CD8-positive, alpha-beta memory T cell (primary cell): Measurements from ENCODE around the gene GRAP. TPM values are rescaled to one million over a fixed set of nuclear protein-coding genes. Genes with fewer than 3 reads are reported as not detected.
"Not testable (repeated sequence)": the region's sequence is repeated elsewhere in the genome, so short reads cannot be mapped to it uniquely, and the experiment has no call there.

Source experiments
- CTCF ChIA-PET: fragments of 350-600 bp; sonication (Branson Sonifier 250); formaldehyde crosslinking; loops from one replicate; lab custom pipeline; 2021; ENCODE audit warnings: antibody characterized with exemption; lab: Charles Lee
- POLR2A ChIA-PET: fragments of 350-600 bp; sonication (Branson Sonifier 250); formaldehyde crosslinking; loops from one replicate; lab custom pipeline; 2021; ENCODE audit warnings: antibody characterized with exemption; lab: Charles Lee
- DNase-seq, 5 donors: peaks; one replicate each; pipeline versions ENCODE4 v3.0.0 to v3.0.0-alpha.2; 2020 to 2022; ENCODE audit warnings: mixed read lengths in 1 of 5
- H3K27ac ChIP-seq: one replicate; pipeline ENCODE4 v1.7.0; 2013; ENCODE audit warnings: low read depth, mild to moderate bottlenecking, low read length, moderate library complexity
- H3K27me3 ChIP-seq: 2 replicates; pipeline ENCODE4 v1.7.0; 2013; ENCODE audit warnings: low read length, mild to moderate bottlenecking; ENCODE audit not compliant: insufficient read depth, poor library complexity, severe bottlenecking
- H3K36me3 ChIP-seq: 2 replicates; pipeline ENCODE4 v1.7.0; 2013; ENCODE audit warnings: mild to moderate bottlenecking, low read length, moderate library complexity; ENCODE audit not compliant: insufficient read depth
- H3K4me1 ChIP-seq: 2 replicates; pipeline ENCODE4 v1.7.0; 2013; ENCODE audit warnings: mild to moderate bottlenecking, low read length, moderate library complexity; ENCODE audit not compliant: insufficient read depth
- H3K4me3 ChIP-seq: 2 replicates; pipeline ENCODE4 v1.7.0; 2013; ENCODE audit warnings: mild to moderate bottlenecking, low read length
- H3K9me3 ChIP-seq: 2 replicates; pipeline ENCODE4 v1.7.0; 2013; ENCODE audit warnings: mild to moderate bottlenecking, low read length
- H3K27ac Mint-ChIP-seq, 8 donors: one replicate each; pipeline ENCODE4 v1.8.0; 2020 to 2021; ENCODE audit warnings: mixed read lengths in 8 of 8, mild to moderate bottlenecking in 6 of 8, inconsistent platforms in 3 of 8, moderate library complexity in 3 of 8
- H3K27me3 Mint-ChIP-seq, 2 donors: one replicate each; pipeline ENCODE4 v1.8.0; 2020 to 2021; ENCODE audit warnings: mixed read lengths in 2 of 2, mild to moderate bottlenecking in 1 of 2, moderate library complexity in 1 of 2
- H3K36me3 Mint-ChIP-seq, 3 donors: one replicate each; pipeline ENCODE4 v1.8.0; 2020 to 2021; ENCODE audit warnings: mixed read lengths in 3 of 3, inconsistent platforms in 1 of 3, mild to moderate bottlenecking in 1 of 3
- H3K4me1 Mint-ChIP-seq, 3 donors: one replicate each; pipeline ENCODE4 v1.8.0; 2020 to 2021; ENCODE audit warnings: mixed read lengths in 3 of 3, inconsistent platforms in 1 of 3, mild to moderate bottlenecking in 1 of 3
- H3K4me3 Mint-ChIP-seq, 7 donors: one replicate each; pipeline ENCODE4 v1.8.0; 2020 to 2021; ENCODE audit warnings: mixed read lengths in 7 of 7, mild to moderate bottlenecking in 6 of 7, moderate library complexity in 4 of 7, inconsistent platforms in 2 of 7
- H3K9me3 Mint-ChIP-seq, 5 donors: one replicate each; pipeline ENCODE4 v1.8.0; 2020 to 2022; ENCODE audit warnings: mixed read lengths in 5 of 5, mild to moderate bottlenecking in 3 of 5, moderate library complexity in 2 of 5, inconsistent platforms in 1 of 5
- polyA plus RNA-seq: library from polyadenylated mRNA; unstranded; fragments of 300-500 nt; fragmentation: Illumina TruSeq; gene quantifications from one replicate; pipeline ENCODE4 v1.2.3, GENCODE V29; 2021
- total RNA-seq, 2 experiments: library from RNA; stranded (reverse); gene quantifications; one replicate each; pipeline ENCODE4 v1.2.3, GENCODE V29; 2021

The GRAP gene
- total and polyA plus RNA-seq, 3 experiments from 2014 or later = 7.9 to 36.2 (median 10.1) TPM

DNA sequence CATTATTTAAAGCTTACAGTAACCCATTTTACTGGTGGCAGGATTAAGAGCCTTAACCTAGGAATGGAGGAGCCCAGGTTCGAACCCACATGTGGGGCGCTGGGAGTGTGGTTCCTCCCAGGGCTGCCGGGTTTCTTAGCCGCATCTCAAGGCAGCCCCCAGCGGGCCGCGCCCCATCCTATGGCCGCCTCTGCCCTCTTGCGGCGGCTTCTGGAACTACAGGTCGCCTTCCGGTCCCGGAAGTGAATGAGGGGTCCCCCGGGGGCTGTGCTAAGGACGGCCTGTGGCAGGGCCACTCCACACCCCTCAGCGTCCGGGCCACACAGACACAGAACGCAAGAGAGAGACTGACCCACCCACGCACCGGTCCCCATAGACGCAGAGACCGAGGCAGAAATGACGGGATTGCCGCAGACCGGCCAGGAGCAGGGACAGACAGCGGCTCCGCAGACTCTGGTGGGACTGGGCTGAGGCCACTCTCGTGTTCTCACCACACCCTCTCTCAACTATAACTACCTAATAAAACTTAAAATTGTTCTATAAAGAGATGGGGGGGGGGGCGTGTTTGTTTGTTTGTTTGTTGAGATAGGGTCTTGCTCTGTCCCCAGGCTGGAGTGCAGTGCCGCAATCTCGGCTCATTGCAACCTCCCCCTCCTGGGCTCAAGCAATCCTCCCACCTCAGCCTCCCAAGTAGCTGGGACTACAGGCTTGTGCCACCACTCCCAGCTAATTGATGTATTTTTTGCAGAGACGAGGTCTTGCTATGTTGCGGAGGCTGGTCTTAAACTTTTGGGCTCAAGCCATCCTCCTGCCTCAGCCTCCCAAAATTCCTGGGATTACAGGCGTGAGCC lies 23.8 kb upstream of the GRAP start:
- H3K36me3 Mint-ChIP-seq, H3K9me3 ChIP-seq, H3K4me1 Mint-ChIP-seq, H3K4me3 ChIP-seq, H3K9me3 Mint-ChIP-seq, H3K27ac Mint-ChIP-seq, DNase-seq, POLR2A ChIA-PET, H3K36me3 ChIP-seq, H3K27ac ChIP-seq, CTCF ChIA-PET, H3K27me3 Mint-ChIP-seq, H3K4me3 Mint-ChIP-seq, H3K4me1 ChIP-seq, H3K27me3 ChIP-seq: not testable (repeated sequence)

DNA sequence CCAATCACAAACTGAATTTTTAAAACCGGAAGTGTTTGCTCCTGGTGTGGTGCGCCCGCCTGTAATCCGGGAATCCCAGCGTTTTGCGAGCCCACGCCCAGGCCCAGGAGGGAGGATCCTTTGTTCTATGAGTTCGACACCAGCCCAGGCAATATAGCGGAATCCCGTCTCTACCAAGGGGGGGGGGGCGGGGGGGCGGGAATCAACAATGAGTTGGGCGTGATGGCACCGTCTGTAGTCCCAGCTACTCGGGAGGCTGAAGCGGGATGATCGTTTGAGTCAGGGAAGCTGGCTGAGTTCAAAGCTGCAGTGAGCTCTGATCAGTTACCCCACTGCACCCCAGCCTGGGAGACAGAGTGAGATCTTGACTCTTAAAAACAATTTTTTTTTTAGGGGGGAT lies 17.6 kb upstream of the GRAP start:
- H3K9me3 ChIP-seq, DNase-seq, H3K4me1 Mint-ChIP-seq, H3K27me3 ChIP-seq, H3K27me3 Mint-ChIP-seq, H3K36me3 Mint-ChIP-seq, H3K4me3 ChIP-seq, H3K27ac ChIP-seq, H3K36me3 ChIP-seq, POLR2A ChIA-PET, H3K4me1 ChIP-seq, H3K9me3 Mint-ChIP-seq, CTCF ChIA-PET: not testable (repeated sequence)
- H3K27ac Mint-ChIP-seq = peak overlapping the region in 2 of 8 donors; percentile 40 to 75
- peak overlapping the region in 2 of 7 donors; percentile 41 to 55 for H3K4me3 Mint-ChIP-seq

DNA sequence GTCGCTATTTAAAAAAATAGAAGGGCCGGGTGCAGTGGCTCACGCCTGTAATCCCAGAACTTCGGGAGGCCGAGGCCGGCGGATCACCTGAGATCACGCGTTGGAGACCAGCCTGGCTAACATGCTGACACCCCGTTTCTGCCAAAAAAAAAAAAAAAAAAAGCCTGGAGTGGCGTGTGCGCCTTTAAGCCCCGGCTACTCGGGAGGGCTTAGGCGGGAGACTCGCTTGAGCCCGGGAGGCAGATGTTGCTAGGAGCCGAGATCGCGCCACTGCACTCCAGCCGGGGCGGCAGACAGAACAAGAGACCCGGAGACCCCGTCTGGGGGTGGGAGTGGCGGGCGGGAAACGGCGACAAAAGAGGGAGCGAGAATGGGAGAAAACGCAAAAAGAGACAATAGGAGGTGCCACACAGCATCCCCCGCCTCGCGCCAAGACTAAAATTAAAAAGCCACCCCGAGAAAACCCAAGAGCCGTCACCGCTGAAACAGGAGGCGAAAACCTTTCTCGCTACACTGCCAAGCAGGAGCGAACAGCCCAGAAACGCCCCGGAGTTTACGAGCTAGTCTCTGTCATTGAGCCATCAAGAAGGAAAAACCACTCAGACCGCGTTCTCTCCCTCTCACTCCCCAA lies 16.7 kb upstream of the GRAP start:
- CTCF ChIA-PET, H3K27me3 Mint-ChIP-seq, H3K4me3 ChIP-seq, H3K36me3 Mint-ChIP-seq, H3K4me1 ChIP-seq, H3K27me3 ChIP-seq, H3K27ac ChIP-seq, H3K36me3 ChIP-seq, H3K4me1 Mint-ChIP-seq, H3K9me3 Mint-ChIP-seq, POLR2A ChIA-PET, H3K9me3 ChIP-seq: not testable (repeated sequence)
- peak overlapping the region; percentile 58 to 89 (median 81) for H3K4me3 Mint-ChIP-seq
- peak; percentile 66 to 94 (median 83) for DNase-seq
- H3K27ac Mint-ChIP-seq = peak overlapping the region in 7 of 8 donors; percentile 85 to 97 (median 94)

DNA sequence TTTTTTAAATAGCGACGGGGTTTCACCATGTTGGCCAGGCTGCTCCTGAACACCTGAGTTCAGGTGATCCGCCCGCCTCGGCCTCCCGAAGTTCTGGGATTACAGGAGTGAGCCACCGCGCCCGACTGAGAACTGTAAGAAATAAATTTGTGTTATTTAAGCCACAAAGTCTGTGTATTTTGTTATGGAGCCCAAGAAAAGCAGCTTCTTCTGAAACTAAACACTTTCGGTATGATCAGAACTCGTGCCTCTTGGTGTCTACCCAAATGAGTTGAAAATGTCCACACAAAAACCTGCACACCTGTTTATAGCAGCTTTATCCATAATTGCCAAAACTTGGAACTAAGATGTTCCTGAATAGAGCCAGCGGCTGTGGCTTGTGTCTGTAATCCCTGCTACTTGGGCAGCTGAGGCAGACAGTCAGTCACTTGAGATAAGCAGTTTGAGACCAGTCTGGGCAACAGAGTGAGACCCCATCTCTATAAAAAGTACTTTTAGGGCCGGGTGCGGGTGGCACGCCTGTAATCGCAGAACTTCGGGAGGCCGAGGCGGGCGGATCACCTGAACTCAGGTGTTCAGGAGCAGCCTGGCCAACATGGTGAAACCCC lies 16.1 kb upstream of the GRAP start:
- H3K27ac ChIP-seq, POLR2A ChIA-PET, H3K4me3 ChIP-seq, CTCF ChIA-PET, H3K9me3 ChIP-seq, H3K27me3 Mint-ChIP-seq, H3K27me3 ChIP-seq, H3K4me1 ChIP-seq, H3K4me1 Mint-ChIP-seq, DNase-seq, H3K36me3 Mint-ChIP-seq, H3K36me3 ChIP-seq, H3K9me3 Mint-ChIP-seq: not testable (repeated sequence)
- peak overlapping the region in 2 of 8 donors; percentile 94 to 97 for H3K27ac Mint-ChIP-seq
- peak overlapping the region in 2 of 7 donors; percentile 81 to 88 for H3K4me3 Mint-ChIP-seq

DNA sequence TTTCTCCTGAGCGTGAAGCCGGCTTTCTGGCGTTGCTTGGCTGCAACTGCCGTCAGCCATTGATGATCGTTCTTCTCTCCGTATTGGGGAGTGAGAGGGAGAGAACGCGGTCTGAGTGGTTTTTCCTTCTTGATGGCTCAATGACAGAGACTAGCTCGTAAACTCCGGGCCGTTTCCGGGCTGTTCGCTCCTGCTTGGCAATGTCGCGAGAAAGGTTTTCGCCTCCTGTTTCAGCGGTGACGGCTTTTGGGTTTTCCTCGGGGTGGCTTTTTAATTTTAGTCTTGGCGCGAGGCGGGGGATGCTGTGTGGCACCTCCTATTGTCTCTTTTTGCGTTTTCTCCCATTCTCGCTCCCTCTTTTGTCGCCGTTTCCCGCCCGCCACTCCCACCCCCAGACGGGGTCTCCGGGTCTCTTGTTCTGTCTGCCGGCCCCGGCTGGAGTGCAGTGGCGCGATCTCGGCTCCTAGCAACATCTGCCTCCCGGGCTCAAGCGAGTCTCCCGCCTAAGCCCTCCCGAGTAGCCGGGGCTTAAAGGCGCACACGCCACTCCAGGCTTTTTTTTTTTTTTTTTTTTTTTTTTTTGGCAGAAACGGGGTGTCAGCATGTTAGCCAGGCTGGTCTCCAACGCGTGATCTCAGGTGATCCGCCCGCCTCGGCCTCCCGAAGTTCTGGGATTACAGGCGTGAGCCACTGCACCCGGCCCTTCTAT lies 15.4 kb upstream of the GRAP start:
- H3K27me3 Mint-ChIP-seq, H3K4me3 ChIP-seq, H3K36me3 ChIP-seq, H3K9me3 Mint-ChIP-seq, H3K27ac Mint-ChIP-seq, H3K27me3 ChIP-seq, H3K4me1 ChIP-seq, H3K9me3 ChIP-seq, H3K36me3 Mint-ChIP-seq, H3K27ac ChIP-seq, CTCF ChIA-PET, H3K4me1 Mint-ChIP-seq, POLR2A ChIA-PET: not testable (repeated sequence)
- peak; percentile 3 to 71 (median 42) for DNase-seq
- peak overlapping the region in 3 of 7 donors; percentile 18 to 71 (median 66) for H3K4me3 Mint-ChIP-seq

DNA sequence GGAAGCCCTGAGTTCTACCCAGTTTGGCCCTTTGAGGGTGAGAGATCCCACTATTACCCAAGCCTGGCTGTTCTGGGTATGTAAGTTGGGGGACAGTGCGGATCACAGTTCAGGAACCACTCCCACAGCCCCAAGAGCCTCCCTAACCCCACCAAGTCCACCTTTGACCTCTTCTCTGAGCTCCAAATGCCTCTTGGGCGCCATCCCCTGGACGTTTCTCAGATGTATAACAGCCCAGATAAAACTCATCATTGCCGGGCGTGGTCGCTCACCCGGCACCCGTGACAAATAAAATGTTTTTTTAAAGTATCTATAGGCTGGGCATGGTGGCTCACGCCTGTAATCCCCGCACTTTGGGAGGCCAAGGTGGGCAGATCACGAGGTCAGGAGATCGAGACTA lies 8.7 kb upstream of the GRAP start:
- H3K9me3 Mint-ChIP-seq, H3K27me3 ChIP-seq, DNase-seq, H3K4me3 ChIP-seq, H3K4me3 Mint-ChIP-seq, CTCF ChIA-PET, H3K27me3 Mint-ChIP-seq, H3K4me1 ChIP-seq, H3K9me3 ChIP-seq, H3K36me3 ChIP-seq, POLR2A ChIA-PET, H3K4me1 Mint-ChIP-seq, H3K27ac Mint-ChIP-seq, H3K27ac ChIP-seq, H3K36me3 Mint-ChIP-seq: not testable (repeated sequence)

DNA sequence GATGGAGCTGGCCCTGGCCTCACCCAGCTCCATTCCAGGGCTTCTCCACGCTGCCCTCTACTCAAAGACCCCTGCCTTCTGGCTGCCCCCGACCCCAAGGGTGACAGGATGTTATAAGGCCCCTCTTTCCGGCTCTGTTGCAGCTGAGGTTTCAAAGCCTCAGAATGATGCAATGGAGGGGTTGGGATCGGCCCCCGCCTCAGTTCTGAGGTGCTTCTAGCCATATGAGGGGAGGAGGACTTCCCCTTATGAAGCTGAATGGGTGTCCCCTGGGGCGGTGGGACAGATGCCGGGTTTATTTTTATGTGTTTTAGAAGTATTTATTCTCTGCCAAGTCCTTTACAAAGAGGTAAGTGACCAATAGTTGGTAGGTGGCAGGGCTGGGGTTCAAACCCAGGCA lies 2.1 kb upstream of the GRAP start:
- H3K4me3 Mint-ChIP-seq, H3K27me3 Mint-ChIP-seq, H3K4me1 ChIP-seq, H3K27ac ChIP-seq, H3K9me3 Mint-ChIP-seq, H3K4me3 ChIP-seq, H3K4me1 Mint-ChIP-seq, CTCF ChIA-PET, H3K27ac Mint-ChIP-seq, H3K27me3 ChIP-seq, H3K9me3 ChIP-seq, H3K36me3 Mint-ChIP-seq, POLR2A ChIA-PET, H3K36me3 ChIP-seq: not testable (repeated sequence)
- DNase-seq = peak in 1 of 5 donors; percentile 39

DNA sequence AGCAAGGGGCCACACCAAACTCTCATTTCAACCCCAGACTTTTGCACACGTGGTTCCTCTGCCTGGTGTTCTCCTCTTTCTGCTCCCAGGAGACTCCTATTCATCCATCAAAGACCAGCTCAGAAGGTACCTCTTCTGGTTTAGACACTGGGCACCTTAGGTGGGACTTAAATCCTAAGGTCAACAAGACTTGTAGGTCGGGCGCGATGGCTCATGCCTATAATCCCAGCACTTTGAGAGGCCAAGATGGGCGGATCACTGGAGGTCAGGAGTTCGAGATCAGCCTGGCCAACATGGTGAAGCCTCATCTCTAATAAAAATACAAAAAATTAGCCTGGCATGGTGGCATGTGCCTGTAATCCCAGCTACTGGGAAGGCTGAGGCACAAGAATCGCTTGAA lies 753 bp upstream of the GRAP start:
- H3K9me3 Mint-ChIP-seq, H3K4me3 Mint-ChIP-seq, H3K27ac ChIP-seq, H3K9me3 ChIP-seq, H3K36me3 ChIP-seq, CTCF ChIA-PET, H3K4me1 Mint-ChIP-seq, H3K36me3 Mint-ChIP-seq, H3K4me3 ChIP-seq, H3K4me1 ChIP-seq, H3K27me3 ChIP-seq, H3K27ac Mint-ChIP-seq, H3K27me3 Mint-ChIP-seq, POLR2A ChIA-PET, DNase-seq: not testable (repeated sequence)
